GM12878 (cell line): ENCODE results near the gene ITPR3. TPM values are rescaled to one million over a fixed set of nuclear protein-coding genes. Genes with fewer than 3 reads are reported as not detected.

ENCODE experiments used
- ATAC-seq: fragments of 200-7000 bp; cut with Tn5 transposase; 3 replicates; pipeline ENCODE4 v1.9.1; 2020; ENCODE audit warnings: mild to moderate bottlenecking, moderate library complexity
- BruUV-seq: library from RNA; stranded (reverse); fragments of 400-500 nt; replicated peaks from 2 replicates; lab custom pipeline; 2021; lab: Mats Ljungman, UMichigan
- CTCF ChIA-PET: fragments of 300-600 bp; sonication (Branson Sonifier 250); formaldehyde crosslinking; extraction: SDS; loops from one replicate; lab custom pipeline; 2021; ENCODE audit warnings: inconsistent platforms; lab: Yijun Ruan, JAX
- POLR2A ChIA-PET: fragments of 350-600 bp; formaldehyde crosslinking; extraction: SDS; loops from one replicate; lab custom pipeline; 2021; ENCODE audit warnings: inconsistent platforms; lab: Charles Lee
- RAD21 ChIA-PET: fragments of 300-600 bp; sonication (Branson Sonifier 250); formaldehyde crosslinking; loops from one replicate; lab custom pipeline; 2023; ENCODE audit warnings: antibody characterized with exemption; ENCODE audit not compliant: unreplicated experiment; lab: Charles Lee
- SMC1A ChIA-PET: fragments of 300-600 bp; sonication (Branson Sonifier 250); formaldehyde crosslinking; loops from one replicate; lab custom pipeline; 2023; ENCODE audit not compliant: unreplicated experiment, uncharacterized antibody; lab: Charles Lee
- DNase-seq: peaks from one replicate; pipeline ENCODE4 v3.0.0-alpha.2; 2011; ENCODE audit warnings: low read depth, low spot score
- FAIRE-seq: peaks from 3 replicates; lab custom pipeline; 2011; peaks lifted over from hg19 to GRCh38; lab: Jason Lieb, UNC
- H2AFZ ChIP-seq: 2 replicates; pipeline ENCODE4 v1.6.0; 2011; ENCODE audit warnings: low read depth, low read length, control low read depth; ENCODE audit not compliant: control insufficient read depth
- H3K27ac ChIP-seq: 2 replicates; pipeline ENCODE4 v1.5.1; 2011; ENCODE audit warnings: control low read depth; ENCODE audit not compliant: control insufficient read depth, insufficient read depth
- H3K27me3 ChIP-seq, 2 experiments: replicated peaks in 1 of 2; 2 replicates each; pipeline versions ENCODE4 v1.6.0 to v1.6.1; 2011; ENCODE audit warnings: low read length in 1 of 2; ENCODE audit not compliant: control insufficient read depth in 2 of 2, insufficient read depth in 2 of 2
- H3K36me3 ChIP-seq, 2 experiments: 2 replicates each; pipeline ENCODE4 v1.5.1; 2011; ENCODE audit warnings: low read length in 1 of 2; ENCODE audit not compliant: control insufficient read depth in 2 of 2, insufficient read depth in 2 of 2
- H3K4me1 ChIP-seq: 2 replicates; pipeline ENCODE4 v1.6.1; 2011; ENCODE audit warnings: mild to moderate bottlenecking, low read length, moderate library complexity, mixed read lengths; ENCODE audit not compliant: control insufficient read depth, insufficient read depth
- H3K4me2 ChIP-seq: 2 replicates; pipeline ENCODE4 v1.6.0; 2011; ENCODE audit warnings: control low read depth; ENCODE audit not compliant: control insufficient read depth, insufficient read depth
- H3K4me3 ChIP-seq: fragments of 200-600 bp; sonication (generic); 2 replicates; pipeline ENCODE4 v1.5.1; 2016
- H3K79me2 ChIP-seq: 2 replicates; pipeline ENCODE4 v1.6.0; 2011; ENCODE audit warnings: low read length; ENCODE audit not compliant: control insufficient read depth, insufficient read depth
- H3K9ac ChIP-seq: 2 replicates; pipeline ENCODE4 v1.8.0; 2011; ENCODE audit warnings: low read length, control low read depth, mixed read lengths; ENCODE audit not compliant: control insufficient read depth, insufficient read depth
- H3K9me3 ChIP-seq: replicated peaks from 3 replicates; pipeline ENCODE4 v1.5.1; 2011; ENCODE audit warnings: mild to moderate bottlenecking, low read length; ENCODE audit not compliant: control insufficient read depth, insufficient read depth
- H4K20me1 ChIP-seq: 2 replicates; pipeline ENCODE4 v1.6.0; 2011; ENCODE audit not compliant: control insufficient read depth, insufficient read depth
- ATF7 ChIP-seq: fragments of 450-650 bp; IDR thresholded peaks from 2 replicates; pipeline ENCODE4 v1.6.1; 2016; ENCODE audit warnings: low read depth, mild to moderate bottlenecking
- E2F8 ChIP-seq: fragments of 450-650 bp; IDR thresholded peaks from 2 replicates; pipeline ENCODE4 v1.6.1; 2018; ENCODE audit warnings: mild to moderate bottlenecking, low read depth, moderate library complexity; ENCODE audit not compliant: partially characterized antibody
- E4F1 ChIP-seq: fragments of 450-650 bp; IDR thresholded peaks from 2 replicates; pipeline ENCODE4 v1.6.1; 2018; ENCODE audit warnings: borderline replicate concordance, mild to moderate bottlenecking; ENCODE audit not compliant: partially characterized antibody
- FOXM1 ChIP-seq: IDR thresholded peaks from 2 replicates; pipeline ENCODE4 v1.6.1; 2012; ENCODE audit warnings: low read depth, mild to moderate bottlenecking, inconsistent platforms, low read length, moderate library complexity
- IRF3 ChIP-seq: fragments of 450-650 bp; IDR thresholded peaks from 2 replicates; pipeline ENCODE4 v1.6.1; 2014; ENCODE audit warnings: mild to moderate bottlenecking
- POLR2AphosphoS2 ChIP-seq: IDR thresholded peaks from 2 replicates; pipeline ENCODE4 v1.6.1; 2011; ENCODE audit warnings: low read depth, mild to moderate bottlenecking, low read length, improper control_type of control experiment, moderate library complexity
- TBL1XR1 ChIP-seq: IDR thresholded peaks from 2 replicates; pipeline ENCODE4 v1.6.1; 2012; ENCODE audit warnings: low read depth, low read length, improper control_type of control experiment
- TCF7 ChIP-seq: IDR thresholded peaks from 2 replicates; pipeline ENCODE4 v1.6.1; 2014; ENCODE audit warnings: antibody characterized with exemption, borderline replicate concordance
- USF2 ChIP-seq: IDR thresholded peaks from 2 replicates; pipeline ENCODE4 v1.6.1; 2011; ENCODE audit warnings: low read depth, low read length, improper control_type of control experiment, borderline replicate concordance
- WGBS: methylation state at CpG from one replicate; pipeline ENCODE4 v1.1.6; 2016; ENCODE audit warnings: low lambda C conversion rate; ENCODE audit not compliant: insufficient replicate concordance, insufficient coverage; ENCODE audit errors: missing lambda C conversion rate; 5-methylcytosine and 5-hydroxymethylcytosine counted together
- in situ Hi-C: fragments of 300-500 bp; cut with MboI; formaldehyde crosslinking; loops from 9 replicates; pipeline ENCODE4 v1.14.3; 2018; ENCODE audit warnings: mixed read lengths
- intact Hi-C: fragments of 100-400 bp; cut with micrococcal nuclease; formaldehyde crosslinking; loops from one replicate; pipeline ENCODE4 v1.14.2; 2022; ENCODE audit not compliant: unreplicated experiment
- polyA plus RNA-seq, 11 experiments: library from polyadenylated mRNA; depleted of rRNA in 4 of 11; unstranded in 6 of 11; stranded (reverse) in 5 of 11; fragments of >200 nt; fragmentation: Nextera tagmentation in 4 of 11; fragmentation: Illumina TruSeq in 1 of 11; extraction: Ambion mirVana in 4 of 11; extraction: Trizol in 1 of 11; gene quantifications; 1 replicate in 1 of 11; 2 replicates in 10 of 11; pipeline versions ENCODE4 v1.2.1 to v1.2.3, GENCODE V29; 2011 to 2016; ENCODE audit warnings: inconsistent platforms in 2 of 11, missing spikeins in 2 of 11, low read depth in 1 of 11
- total RNA-seq, 4 experiments: library from RNA; depleted of rRNA in 3 of 4; stranded (reverse); fragments of >200 nt in 3 of 4; fragmentation: Illumina TruSeq in 1 of 4; extraction: Trizol in 1 of 4; gene quantifications; 2 replicates each; pipeline versions ENCODE4 v1.2.1 to v1.2.3, GENCODE V29; 2013 to 2021

Gene ITPR3
- total and polyA plus RNA-seq, 10 of the 15 experiments (the other 5 are each of a cell fraction or from before 2014, with no cell fraction given) = 0.32 to 34.0 (median 11.9) TPM

GRCh38 chr6:33737267-33738026, 116.3 kb downstream of the ITPR3 start:
- TF ChIP-seq E4F1 = no peak
- no peak for TF ChIP-seq FOXM1
- ChIA-PET SMC1A (no interaction called here), RAD21 (no interaction called here), CTCF (no interaction called here), POLR2A (interaction anchor here (0.6 kb wide), 1 partner anchor 258 kb away, joined by 3 read pairs; no protein-coding TSS in a partner anchor)
- no peaks in the 10 kb centered on the region for H4K20me1 ChIP-seq
- DNase-seq (no peak), FAIRE-seq (no peak), ATAC-seq (no peak)
- no peak overlapping the region for H3K4me2 ChIP-seq
- H3K36me3 ChIP-seq = no peaks in the 10 kb centered on the region
- no peaks in the 10 kb centered on the region for H3K4me1 ChIP-seq
- intact Hi-C loops = no loop called here
- no peaks in the 10 kb centered on the region for H3K79me2 ChIP-seq
- no peaks in the 10 kb centered on the region for H3K9me3 ChIP-seq
- in situ Hi-C loops = no loop called here
- 60% methylated on average over 15 of the region's 15 CpGs for WGBS
- H3K27ac ChIP-seq = no peak overlapping the region
- H2AFZ ChIP-seq = no peak overlapping the region
- H3K27me3 ChIP-seq = no peaks in the 10 kb centered on the region; a peak in 1 of 4 replicates
- no peak overlapping the region for H3K4me3 ChIP-seq
- H3K9ac ChIP-seq = no peak overlapping the region
- BruUV-seq = no TSS peak

- FAIRE-seq = no peak
- no peaks in the 10 kb centered on the region; a peak in 1 of 4 replicates for H3K27me3 ChIP-seq
- no peak for ATAC-seq
- in situ Hi-C loops = no loop called here
- no peaks in the 10 kb centered on the region for H4K20me1 ChIP-seq
- ChIA-PET POLR2A (no interaction called here), RAD21 (no interaction called here), SMC1A (no interaction called here), CTCF (no interaction called here)
- no peak overlapping the region for H3K27ac ChIP-seq
- no peak overlapping the region for H3K4me2 ChIP-seq
- no peak overlapping the region for H3K9ac ChIP-seq
- no peak overlapping the region for H2AFZ ChIP-seq
- no peaks in the 10 kb centered on the region for H3K4me1 ChIP-seq
- 73% methylated on average over 9 of the region's 9 CpGs for WGBS
- BruUV-seq = no TSS peak
- intact Hi-C loops = no loop called here
- H3K9me3 ChIP-seq = no peaks in the 10 kb centered on the region
- no peak overlapping the region for H3K4me3 ChIP-seq
- no peaks in the 10 kb centered on the region for H3K79me2 ChIP-seq
- no peak for DNase-seq
- H3K36me3 ChIP-seq = no peaks in the 10 kb centered on the region
- TF ChIP-seq USF2 (no peak), TCF7 (no peak), ATF7 (no peak), E2F8 (no peak), TBL1XR1 (no peak), POLR2AphosphoS2 (no peak), IRF3 (no peak)
Measured at GRCh38 chr6:33738153-33738552, 117.0 kb downstream of the ITPR3 start.
